GM12878 (cell line): ENCODE data around the gene PHLDB3.

ENCODE experiments used
- BCL11A ChIP-seq: IDR thresholded peaks from 2 replicates; pipeline ENCODE4 v1.6.1; 2011; ENCODE audit warnings: low read depth, low read length
- E2F4 ChIP-seq: IDR thresholded peaks from 2 replicates; pipeline ENCODE4 v1.6.1; 2012; ENCODE audit warnings: low read depth, low read length, improper control_type of control experiment
- FOXM1 ChIP-seq: IDR thresholded peaks from 2 replicates; pipeline ENCODE4 v1.6.1; 2012; ENCODE audit warnings: low read depth, mild to moderate bottlenecking, inconsistent platforms, low read length, moderate library complexity
- GABPA ChIP-seq: IDR thresholded peaks from 2 replicates; pipeline ENCODE4 v1.6.1; 2014; ENCODE audit warnings: antibody characterized with exemption, low read depth, mild to moderate bottlenecking, inconsistent platforms
- MYB ChIP-seq: fragments of 150-350 bp; IDR thresholded peaks from 2 replicates; pipeline ENCODE4 v1.6.1; 2014; ENCODE audit warnings: mild to moderate bottlenecking, low read depth, low read length, borderline replicate concordance
- NFYB ChIP-seq: IDR thresholded peaks from 2 replicates; pipeline ENCODE4 v1.6.1; 2011; ENCODE audit warnings: low read depth, mild to moderate bottlenecking, low read length, improper control_type of control experiment, moderate library complexity; ENCODE audit not compliant: insufficient read depth
- NR2F1 ChIP-seq: fragments of 450-650 bp; conservative IDR thresholded peaks from 2 replicates; pipeline ENCODE4 v1.6.1; 2017; ENCODE audit warnings: mild to moderate bottlenecking
- PML ChIP-seq: IDR thresholded peaks from 2 replicates; pipeline ENCODE4 v1.6.1; 2012; ENCODE audit warnings: low read length, inconsistent platforms
- POLR2A ChIP-seq: IDR thresholded peaks from 2 replicates; pipeline ENCODE4 v1.6.1; 2011; ENCODE audit warnings: low read depth, mild to moderate bottlenecking, low read length
- SMC3 ChIP-seq: IDR thresholded peaks from 2 replicates; pipeline ENCODE4 v1.6.1; 2011; ENCODE audit warnings: low read length, improper control_type of control experiment, borderline replicate concordance
- TF ChIP-seq, protein P1 (sequence below), 3 experiments: IDR thresholded peaks in 2 of 3; conservative IDR thresholded peaks in 1 of 3; 2 replicates each; pipeline ENCODE4 v1.5.1; 2011; ENCODE audit warnings: low read depth in 3 of 3, low read length in 3 of 3, mild to moderate bottlenecking in 3 of 3, control low read depth in 2 of 3, moderate library complexity in 2 of 3, inconsistent platforms in 1 of 3, mixed read lengths in 1 of 3; ENCODE audit not compliant: control insufficient read depth in 2 of 3, insufficient read depth in 1 of 3; ENCODE audit errors: extremely low read depth in 1 of 3
- TF ChIP-seq, protein P2 (sequence below): fragments of 450-650 bp; IDR thresholded peaks from 2 replicates; pipeline ENCODE4 v1.6.1; 2017; ENCODE audit warnings: mild to moderate bottlenecking
- TF ChIP-seq, protein P3 (sequence below): fragments of 450-650 bp; IDR thresholded peaks from 2 replicates; pipeline ENCODE4 v1.6.1; 2017; ENCODE audit warnings: mild to moderate bottlenecking, moderate library complexity
- TF ChIP-seq, protein P4 (sequence below): IDR thresholded peaks from 2 replicates; pipeline ENCODE4 v1.6.1; 2012; ENCODE audit warnings: mild to moderate bottlenecking, low read depth, low read length

- TF ChIP-seq POLR2A, result no peak
- TF ChIP-seq, protein P1, sequence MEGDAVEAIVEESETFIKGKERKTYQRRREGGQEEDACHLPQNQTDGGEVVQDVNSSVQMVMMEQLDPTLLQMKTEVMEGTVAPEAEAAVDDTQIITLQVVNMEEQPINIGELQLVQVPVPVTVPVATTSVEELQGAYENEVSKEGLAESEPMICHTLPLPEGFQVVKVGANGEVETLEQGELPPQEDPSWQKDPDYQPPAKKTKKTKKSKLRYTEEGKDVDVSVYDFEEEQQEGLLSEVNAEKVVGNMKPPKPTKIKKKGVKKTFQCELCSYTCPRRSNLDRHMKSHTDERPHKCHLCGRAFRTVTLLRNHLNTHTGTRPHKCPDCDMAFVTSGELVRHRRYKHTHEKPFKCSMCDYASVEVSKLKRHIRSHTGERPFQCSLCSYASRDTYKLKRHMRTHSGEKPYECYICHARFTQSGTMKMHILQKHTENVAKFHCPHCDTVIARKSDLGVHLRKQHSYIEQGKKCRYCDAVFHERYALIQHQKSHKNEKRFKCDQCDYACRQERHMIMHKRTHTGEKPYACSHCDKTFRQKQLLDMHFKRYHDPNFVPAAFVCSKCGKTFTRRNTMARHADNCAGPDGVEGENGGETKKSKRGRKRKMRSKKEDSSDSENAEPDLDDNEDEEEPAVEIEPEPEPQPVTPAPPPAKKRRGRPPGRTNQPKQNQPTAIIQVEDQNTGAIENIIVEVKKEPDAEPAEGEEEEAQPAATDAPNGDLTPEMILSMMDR (IDR thresholded peaks at IDR 0.05 in 2 of 3, conservative IDR thresholded peaks at IDR 0.05 in 1 of 3; ENCODE audit: control insufficient read depth in 2 of 3, extremely low read depth in 1 of 3, insufficient read depth in 1 of 3, low read depth in 3 of 3, low read length in 3 of 3), result no peak
- no peak for TF ChIP-seq NR2F1
- TF ChIP-seq, protein P2, sequence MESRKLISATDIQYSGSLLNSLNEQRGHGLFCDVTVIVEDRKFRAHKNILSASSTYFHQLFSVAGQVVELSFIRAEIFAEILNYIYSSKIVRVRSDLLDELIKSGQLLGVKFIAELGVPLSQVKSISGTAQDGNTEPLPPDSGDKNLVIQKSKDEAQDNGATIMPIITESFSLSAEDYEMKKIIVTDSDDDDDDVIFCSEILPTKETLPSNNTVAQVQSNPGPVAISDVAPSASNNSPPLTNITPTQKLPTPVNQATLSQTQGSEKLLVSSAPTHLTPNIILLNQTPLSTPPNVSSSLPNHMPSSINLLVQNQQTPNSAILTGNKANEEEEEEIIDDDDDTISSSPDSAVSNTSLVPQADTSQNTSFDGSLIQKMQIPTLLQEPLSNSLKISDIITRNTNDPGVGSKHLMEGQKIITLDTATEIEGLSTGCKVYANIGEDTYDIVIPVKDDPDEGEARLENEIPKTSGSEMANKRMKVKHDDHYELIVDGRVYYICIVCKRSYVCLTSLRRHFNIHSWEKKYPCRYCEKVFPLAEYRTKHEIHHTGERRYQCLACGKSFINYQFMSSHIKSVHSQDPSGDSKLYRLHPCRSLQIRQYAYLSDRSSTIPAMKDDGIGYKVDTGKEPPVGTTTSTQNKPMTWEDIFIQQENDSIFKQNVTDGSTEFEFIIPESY, result no peak
- TF ChIP-seq FOXM1, result no peak
- TF ChIP-seq MYB, result no peak
- TF ChIP-seq, protein P3, sequence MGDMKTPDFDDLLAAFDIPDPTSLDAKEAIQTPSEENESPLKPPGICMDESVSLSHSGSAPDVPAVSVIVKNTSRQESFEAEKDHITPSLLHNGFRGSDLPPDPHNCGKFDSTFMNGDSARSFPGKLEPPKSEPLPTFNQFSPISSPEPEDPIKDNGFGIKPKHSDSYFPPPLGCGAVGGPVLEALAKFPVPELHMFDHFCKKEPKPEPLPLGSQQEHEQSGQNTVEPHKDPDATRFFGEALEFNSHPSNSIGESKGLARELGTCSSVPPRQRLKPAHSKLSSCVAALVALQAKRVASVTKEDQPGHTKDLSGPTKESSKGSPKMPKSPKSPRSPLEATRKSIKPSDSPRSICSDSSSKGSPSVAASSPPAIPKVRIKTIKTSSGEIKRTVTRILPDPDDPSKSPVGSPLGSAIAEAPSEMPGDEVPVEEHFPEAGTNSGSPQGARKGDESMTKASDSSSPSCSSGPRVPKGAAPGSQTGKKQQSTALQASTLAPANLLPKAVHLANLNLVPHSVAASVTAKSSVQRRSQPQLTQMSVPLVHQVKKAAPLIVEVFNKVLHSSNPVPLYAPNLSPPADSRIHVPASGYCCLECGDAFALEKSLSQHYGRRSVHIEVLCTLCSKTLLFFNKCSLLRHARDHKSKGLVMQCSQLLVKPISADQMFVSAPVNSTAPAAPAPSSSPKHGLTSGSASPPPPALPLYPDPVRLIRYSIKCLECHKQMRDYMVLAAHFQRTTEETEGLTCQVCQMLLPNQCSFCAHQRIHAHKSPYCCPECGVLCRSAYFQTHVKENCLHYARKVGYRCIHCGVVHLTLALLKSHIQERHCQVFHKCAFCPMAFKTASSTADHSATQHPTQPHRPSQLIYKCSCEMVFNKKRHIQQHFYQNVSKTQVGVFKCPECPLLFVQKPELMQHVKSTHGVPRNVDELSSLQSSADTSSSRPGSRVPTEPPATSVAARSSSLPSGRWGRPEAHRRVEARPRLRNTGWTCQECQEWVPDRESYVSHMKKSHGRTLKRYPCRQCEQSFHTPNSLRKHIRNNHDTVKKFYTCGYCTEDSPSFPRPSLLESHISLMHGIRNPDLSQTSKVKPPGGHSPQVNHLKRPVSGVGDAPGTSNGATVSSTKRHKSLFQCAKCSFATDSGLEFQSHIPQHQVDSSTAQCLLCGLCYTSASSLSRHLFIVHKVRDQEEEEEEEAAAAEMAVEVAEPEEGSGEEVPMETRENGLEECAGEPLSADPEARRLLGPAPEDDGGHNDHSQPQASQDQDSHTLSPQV, result no peak
- no peak for TF ChIP-seq NFYB
- TF ChIP-seq BCL11A, result no peak
- TF ChIP-seq E2F4, result no peak
- no peak for TF ChIP-seq GABPA
- TF ChIP-seq SMC3, result no peak
- TF ChIP-seq PML, result no peak
- TF ChIP-seq, protein P4, sequence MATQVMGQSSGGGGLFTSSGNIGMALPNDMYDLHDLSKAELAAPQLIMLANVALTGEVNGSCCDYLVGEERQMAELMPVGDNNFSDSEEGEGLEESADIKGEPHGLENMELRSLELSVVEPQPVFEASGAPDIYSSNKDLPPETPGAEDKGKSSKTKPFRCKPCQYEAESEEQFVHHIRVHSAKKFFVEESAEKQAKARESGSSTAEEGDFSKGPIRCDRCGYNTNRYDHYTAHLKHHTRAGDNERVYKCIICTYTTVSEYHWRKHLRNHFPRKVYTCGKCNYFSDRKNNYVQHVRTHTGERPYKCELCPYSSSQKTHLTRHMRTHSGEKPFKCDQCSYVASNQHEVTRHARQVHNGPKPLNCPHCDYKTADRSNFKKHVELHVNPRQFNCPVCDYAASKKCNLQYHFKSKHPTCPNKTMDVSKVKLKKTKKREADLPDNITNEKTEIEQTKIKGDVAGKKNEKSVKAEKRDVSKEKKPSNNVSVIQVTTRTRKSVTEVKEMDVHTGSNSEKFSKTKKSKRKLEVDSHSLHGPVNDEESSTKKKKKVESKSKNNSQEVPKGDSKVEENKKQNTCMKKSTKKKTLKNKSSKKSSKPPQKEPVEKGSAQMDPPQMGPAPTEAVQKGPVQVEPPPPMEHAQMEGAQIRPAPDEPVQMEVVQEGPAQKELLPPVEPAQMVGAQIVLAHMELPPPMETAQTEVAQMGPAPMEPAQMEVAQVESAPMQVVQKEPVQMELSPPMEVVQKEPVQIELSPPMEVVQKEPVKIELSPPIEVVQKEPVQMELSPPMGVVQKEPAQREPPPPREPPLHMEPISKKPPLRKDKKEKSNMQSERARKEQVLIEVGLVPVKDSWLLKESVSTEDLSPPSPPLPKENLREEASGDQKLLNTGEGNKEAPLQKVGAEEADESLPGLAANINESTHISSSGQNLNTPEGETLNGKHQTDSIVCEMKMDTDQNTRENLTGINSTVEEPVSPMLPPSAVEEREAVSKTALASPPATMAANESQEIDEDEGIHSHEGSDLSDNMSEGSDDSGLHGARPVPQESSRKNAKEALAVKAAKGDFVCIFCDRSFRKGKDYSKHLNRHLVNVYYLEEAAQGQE, result no peak
Measured at GRCh38 chr19:43545981-43546380, 41.4 kb upstream of the PHLDB3 start.
